GM10266 (cell line): ENCODE results near the gene PHLDB3.

Source experiments
- DNase-seq: peaks from one replicate; pipeline ENCODE4 v3.0.0; 2012; ENCODE audit errors: extremely low spot score
- CTCF ChIP-seq: IDR thresholded peaks from 2 replicates; pipeline ENCODE4 v1.5.1; 2012; ENCODE audit warnings: mild to moderate bottlenecking, low read depth; ENCODE audit not compliant: control insufficient read depth, insufficient read depth; ENCODE audit errors: missing control alignments

PHLDB3 gene

GRCh38 chr19:43495082-43495481 is 9.5 kb downstream of the PHLDB3 start:
- no peak for DNase-seq
- TF ChIP-seq CTCF = no peak

- TF ChIP-seq CTCF = no peak
- DNase-seq = no peak
Observed at GRCh38 chr19:43490759-43491158, 13.8 kb downstream of the PHLDB3 start.

GRCh38 chr19:43489979-43490599 is 14.5 kb downstream of the PHLDB3 start:
- no peak for TF ChIP-seq CTCF
- DNase-seq = no peak

GRCh38 chr19:43489310-43489709 is 15.2 kb downstream of the PHLDB3 start:
- peak; percentile 68 for DNase-seq

GRCh38 chr19:43488179-43488578 is 16.4 kb downstream of the PHLDB3 start:
- no peak for DNase-seq
- TF ChIP-seq CTCF = no peak

More at GRCh38 chr19:43489310-43489709, 15.2 kb downstream of the PHLDB3 start:
- TF ChIP-seq CTCF = no peak

GRCh38 chr19:43486412-43486811 is 18.1 kb downstream of the PHLDB3 start:
- TF ChIP-seq CTCF = no peak
- DNase-seq = no peak

GRCh38 chr19:43485951-43486350 is 18.6 kb downstream of the PHLDB3 start:
- no peak for TF ChIP-seq CTCF
- no peak for DNase-seq
